A673 (cell line): ENCODE measurements around the gene LRP4. TPM values are rescaled to one million over a fixed set of nuclear protein-coding genes. Genes with fewer than 3 reads are reported as not detected.
"Not testable (repeated sequence)": the region's sequence is repeated elsewhere in the genome, so short reads cannot be mapped to it uniquely, and the experiment has no call there.

Source experiments
- BruUV-seq: library from RNA; stranded (reverse); fragments of 400-500 nt; replicated peaks from 2 replicates; lab custom pipeline; 2021; lab: Mats Ljungman, UMichigan
- CTCF ChIA-PET: fragments of 300-600 bp; sonication (Branson Sonifier 250); formaldehyde crosslinking; loops from one replicate; lab custom pipeline; 2022; ENCODE audit warnings: antibody characterized with exemption; lab: Charles Lee
- POLR2A ChIA-PET: fragments of 300-600 bp; sonication (Branson Sonifier 250); formaldehyde crosslinking; loops from one replicate; lab custom pipeline; 2022; ENCODE audit warnings: antibody characterized with exemption; ENCODE audit not compliant: low non-redundant PET; lab: Charles Lee
- DNase-seq: peaks from one replicate; pipeline ENCODE4 v3.0.0-alpha.2; 2015; ENCODE audit warnings: low spot score
- H3K27ac ChIP-seq: fragments of 200-600 bp; sonication (generic); 2 replicates; pipeline ENCODE4 v1.5.1; 2016; ENCODE audit warnings: mixed run types, low read depth, mild to moderate bottlenecking, mixed read lengths, antibody characterized with exemption, low read length; ENCODE audit not compliant: poor library complexity, severe bottlenecking
- H3K27me3 ChIP-seq: fragments of 200-600 bp; sonication (generic); replicated peaks from 2 replicates; pipeline ENCODE4 v1.6.1; 2017; ENCODE audit warnings: mixed run types, low read depth, mild to moderate bottlenecking, mixed read lengths, antibody characterized with exemption, low read length; ENCODE audit not compliant: insufficient read depth, poor library complexity
- H3K36me3 ChIP-seq: fragments of 200-600 bp; sonication (generic); 2 replicates; pipeline ENCODE4 v1.6.1; 2016; ENCODE audit warnings: mixed run types, mild to moderate bottlenecking, mixed read lengths, antibody characterized with exemption, low read length; ENCODE audit not compliant: insufficient read depth, poor library complexity, severe bottlenecking
- H3K4me1 ChIP-seq: fragments of 200-600 bp; sonication (generic); 2 replicates; pipeline ENCODE4 v1.6.1; 2017; ENCODE audit warnings: mixed run types, mild to moderate bottlenecking, mixed read lengths, antibody characterized with exemption, low read length; ENCODE audit not compliant: insufficient read depth, poor library complexity, severe bottlenecking
- H3K4me3 ChIP-seq: fragments of 200-600 bp; sonication (generic); 2 replicates; pipeline ENCODE4 v1.5.1; 2016; ENCODE audit warnings: low read depth, mixed run types, mild to moderate bottlenecking, mixed read lengths, low read length; ENCODE audit not compliant: poor library complexity, severe bottlenecking
- H3K9me3 ChIP-seq: fragments of 200-600 bp; sonication (generic); 2 replicates; pipeline ENCODE4 v1.6.1; 2016; ENCODE audit warnings: mixed run types, low read depth, mild to moderate bottlenecking, mixed read lengths, antibody characterized with exemption, low read length; ENCODE audit not compliant: poor library complexity, severe bottlenecking
- EZH2 ChIP-seq: fragments of 200-600 bp; sonication (generic); IDR thresholded peaks from 2 replicates; pipeline ENCODE4 v1.6.1; 2017; ENCODE audit warnings: borderline replicate concordance, low read depth, mild to moderate bottlenecking, mixed read lengths, antibody characterized with exemption, low read length; ENCODE audit not compliant: poor library complexity, severe bottlenecking
- intact Hi-C: fragments of 100-400 bp; cut with micrococcal nuclease; formaldehyde crosslinking; loops from one replicate; pipeline ENCODE4 v1.10.0; 2022; ENCODE audit not compliant: unreplicated experiment
- total RNA-seq: library from RNA; stranded (reverse); gene quantifications from 2 replicates; pipeline ENCODE4 v1.2.3, GENCODE V29; 2021
- TF ChIP-seq, protein P1 (sequence below): fragments of 300-800, 200-600 bp; sonication (generic); conservative IDR thresholded peaks from 2 replicates; pipeline ENCODE4 v1.5.1; 2017; ENCODE audit warnings: low read depth, mild to moderate bottlenecking, antibody characterized with exemption, low read length, moderate library complexity, mixed read lengths

The LRP4 gene
- total RNA-seq, 1 experiment from 2014 or later: 31.8 TPM

GRCh38 chr11:46966773-46967172, 48.4 kb upstream of the LRP4 start:
- peaks cover 10% of the 10 kb centered on the region for H3K4me1 ChIP-seq
- CTCF ChIA-PET: no interaction called here
- intact Hi-C loops: no loop called here
- no peaks in the 10 kb centered on the region for H3K36me3 ChIP-seq
- H3K27me3 ChIP-seq: no peaks in the 10 kb centered on the region
- BruUV-seq: no TSS peak
- POLR2A ChIA-PET: interaction anchor here (0.5 kb wide), 1 partner anchor 24 kb away, joined by 3 read pairs; no protein-coding TSS in a partner anchor
- H3K27ac ChIP-seq: no peak overlapping the region
- no peak for TF ChIP-seq EZH2
- TF ChIP-seq, protein P1, sequence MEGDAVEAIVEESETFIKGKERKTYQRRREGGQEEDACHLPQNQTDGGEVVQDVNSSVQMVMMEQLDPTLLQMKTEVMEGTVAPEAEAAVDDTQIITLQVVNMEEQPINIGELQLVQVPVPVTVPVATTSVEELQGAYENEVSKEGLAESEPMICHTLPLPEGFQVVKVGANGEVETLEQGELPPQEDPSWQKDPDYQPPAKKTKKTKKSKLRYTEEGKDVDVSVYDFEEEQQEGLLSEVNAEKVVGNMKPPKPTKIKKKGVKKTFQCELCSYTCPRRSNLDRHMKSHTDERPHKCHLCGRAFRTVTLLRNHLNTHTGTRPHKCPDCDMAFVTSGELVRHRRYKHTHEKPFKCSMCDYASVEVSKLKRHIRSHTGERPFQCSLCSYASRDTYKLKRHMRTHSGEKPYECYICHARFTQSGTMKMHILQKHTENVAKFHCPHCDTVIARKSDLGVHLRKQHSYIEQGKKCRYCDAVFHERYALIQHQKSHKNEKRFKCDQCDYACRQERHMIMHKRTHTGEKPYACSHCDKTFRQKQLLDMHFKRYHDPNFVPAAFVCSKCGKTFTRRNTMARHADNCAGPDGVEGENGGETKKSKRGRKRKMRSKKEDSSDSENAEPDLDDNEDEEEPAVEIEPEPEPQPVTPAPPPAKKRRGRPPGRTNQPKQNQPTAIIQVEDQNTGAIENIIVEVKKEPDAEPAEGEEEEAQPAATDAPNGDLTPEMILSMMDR: no peak
- no peak overlapping the region for H3K4me3 ChIP-seq
- no peak for DNase-seq
- H3K9me3 ChIP-seq: peaks cover 3% of the 10 kb centered on the region

GRCh38 chr11:46963844-46964243, 45.5 kb upstream of the LRP4 start:
- Histone ChIP-seq H3K27me3 (no peaks in the 10 kb centered on the region), H3K36me3 (peaks cover 3% of the 10 kb centered on the region), H3K9me3 (peaks cover 13% of the 10 kb centered on the region), H3K4me3 (no peak overlapping the region), H3K4me1 (no peaks in the 10 kb centered on the region), H3K27ac (no peak overlapping the region)
- intact Hi-C loops: no loop called here
- CTCF ChIA-PET: no interaction called here
- TF ChIP-seq, protein P1: no peak
- no peak for TF ChIP-seq EZH2
- no TSS peak for BruUV-seq
- POLR2A ChIA-PET: interaction anchor here (0.6 kb wide), 1 partner anchor 406 kb away, joined by 9 read pairs; no protein-coding TSS in a partner anchor
- DNase-seq: no peak

DNA sequence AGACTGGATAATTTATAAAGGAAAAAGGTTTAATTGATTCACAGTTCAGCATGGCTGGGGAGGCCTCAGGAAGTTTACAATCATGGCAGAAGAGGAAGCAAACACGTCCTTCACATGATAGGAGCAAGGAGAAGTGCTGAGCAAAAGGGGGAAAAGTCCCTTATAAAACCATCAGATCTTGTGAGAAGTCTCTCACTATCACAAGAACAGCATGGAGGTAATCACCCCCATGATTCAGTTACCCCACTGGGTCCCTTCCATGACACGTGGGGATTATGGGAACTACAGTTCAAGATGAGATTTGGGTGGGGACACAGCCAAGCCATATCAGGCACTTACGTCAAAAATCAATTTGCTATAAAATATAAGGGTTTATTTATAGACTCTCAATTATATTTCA, 43.5 kb upstream of the LRP4 start:
- H3K27me3 ChIP-seq, H3K36me3 ChIP-seq, H3K27ac ChIP-seq, DNase-seq, H3K4me3 ChIP-seq, CTCF ChIA-PET, H3K4me1 ChIP-seq, intact Hi-C loops, BruUV-seq: not testable (repeated sequence)
- H3K9me3 ChIP-seq: peaks cover 13% of the 10 kb centered on the region
- POLR2A ChIA-PET: interaction anchor here (0.7 kb wide), 1 partner anchor 26 kb away, joined by 3 read pairs; the partner anchor contains the start of gene CSTPP1

DNA sequence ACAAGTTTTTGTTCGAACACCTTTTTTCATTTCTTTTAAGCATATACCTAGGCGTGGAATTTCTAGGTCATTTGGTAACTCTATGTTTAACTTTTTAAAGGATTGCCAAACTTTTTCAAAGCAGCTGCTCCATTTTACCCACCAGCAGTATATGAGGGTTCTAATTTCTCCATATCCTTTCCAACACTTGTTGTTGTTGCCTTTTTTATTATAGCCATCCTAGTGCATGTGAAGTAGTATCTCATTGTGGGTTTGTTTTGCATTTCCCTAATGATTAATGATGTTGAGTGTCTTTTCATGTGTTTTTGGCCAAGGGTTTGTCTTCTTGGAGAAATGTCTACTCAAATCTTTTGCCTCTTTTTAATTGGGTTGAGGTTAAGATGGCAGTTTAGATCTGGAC, 42.7 kb upstream of the LRP4 start:
- Histone ChIP-seq H3K36me3 (peaks cover 3% of the 10 kb centered on the region), H3K9me3 (peaks cover 13% of the 10 kb centered on the region), H3K4me3 (no peak overlapping the region), H3K27me3 (no peaks in the 10 kb centered on the region), H3K27ac (no peak overlapping the region), H3K4me1 (no peaks in the 10 kb centered on the region)
- DNase-seq: no peak
- ChIA-PET CTCF (no interaction called here), POLR2A (no interaction called here)
- intact Hi-C loops: no loop called here
- TF ChIP-seq, protein P1: no peak
- no peak for TF ChIP-seq EZH2
- BruUV-seq: no TSS peak
